Activated CD4-positive, alpha-beta T cell treated with anti-CD3 and anti-CD28 coated beads for 36 hours (primary cell): ENCODE measurements around the gene CABP7. TPM values are rescaled to one million over a fixed set of nuclear protein-coding genes. Genes with fewer than 3 reads are reported as not detected.

Source experiments
- ATAC-seq: fragments of 200-7000 bp; cut with Tn5 transposase; one replicate; pipeline ENCODE4 v1.10.0; 2021; ENCODE audit warnings: mild to moderate bottlenecking, moderate library complexity
- CTCF ChIA-PET: fragments of 350-600 bp; sonication (Branson Sonifier 250); formaldehyde crosslinking; loops from one replicate; lab custom pipeline; 2021; ENCODE audit warnings: antibody characterized with exemption; lab: Charles Lee
- POLR2A ChIA-PET: fragments of 350-600 bp; sonication (Branson Sonifier 250); formaldehyde crosslinking; loops from one replicate; lab custom pipeline; 2021; ENCODE audit warnings: antibody characterized with exemption, inconsistent platforms; lab: Charles Lee
- DNase-seq: peaks from one replicate; pipeline ENCODE4 v3.0.0-alpha.2; 2020
- H3K27ac Mint-ChIP-seq: one replicate; pipeline ENCODE4 v1.8.0; 2021; ENCODE audit warnings: mixed read lengths
- H3K27me3 Mint-ChIP-seq: one replicate; pipeline ENCODE4 v1.8.0; 2021; ENCODE audit warnings: mixed read lengths
- H3K36me3 Mint-ChIP-seq: one replicate; pipeline ENCODE4 v1.8.0; 2021; ENCODE audit warnings: low read depth, mixed read lengths
- H3K4me1 Mint-ChIP-seq: one replicate; pipeline ENCODE4 v1.8.0; 2021; ENCODE audit warnings: mixed read lengths
- H3K4me3 Mint-ChIP-seq: one replicate; pipeline ENCODE4 v1.8.0; 2021; ENCODE audit warnings: mild to moderate bottlenecking, moderate library complexity, mixed read lengths
- H3K9me3 Mint-ChIP-seq: one replicate; pipeline ENCODE4 v1.8.0; 2021; ENCODE audit warnings: low read depth, mixed read lengths
- intact Hi-C, 2 experiments: fragments of 100-400 bp; cut with DNase I in 1 of 2; cut with micrococcal nuclease in 1 of 2; formaldehyde crosslinking; loops; one replicate each; pipeline versions ENCODE4 v1.14.2 to v1.15.1; 2022 to 2024; cut with DNase I, micrococcal nuclease
- total RNA-seq, 2 experiments: library from RNA; stranded (reverse); gene quantifications; one replicate each; pipeline ENCODE4 v1.2.3, GENCODE V29; 2021

The CABP7 gene
- total RNA-seq, 2 experiments from 2014 or later = not detected

DNA sequence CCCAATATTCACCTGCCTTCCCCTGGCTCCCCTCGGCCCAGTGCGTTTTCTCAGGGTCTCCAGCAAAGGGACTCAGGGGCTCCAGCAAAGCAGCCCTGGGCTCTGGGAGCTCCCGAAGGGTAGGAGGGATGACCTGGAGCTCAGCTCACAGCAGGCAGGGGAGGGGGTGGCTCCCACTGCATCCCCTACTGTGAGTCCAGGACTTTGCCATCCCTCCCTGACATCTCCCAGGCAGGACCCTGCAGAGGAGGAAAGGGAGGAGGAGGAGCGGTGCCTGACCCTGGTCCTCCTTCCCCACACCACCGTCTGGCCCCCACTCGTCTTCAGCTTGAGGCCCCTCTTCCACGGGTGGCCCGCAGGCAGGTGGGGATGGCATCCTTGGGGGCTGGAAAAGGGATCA is 5.0 kb downstream of the CABP7 start:
- no peaks in the 10 kb centered on the region for H3K4me1 Mint-ChIP-seq
- CTCF ChIA-PET = interaction anchor here (0.6 kb wide), 1 partner anchor 250 kb away, joined by 4 read pairs; no protein-coding TSS in a partner anchor
- POLR2A ChIA-PET = no interaction called here

DNA sequence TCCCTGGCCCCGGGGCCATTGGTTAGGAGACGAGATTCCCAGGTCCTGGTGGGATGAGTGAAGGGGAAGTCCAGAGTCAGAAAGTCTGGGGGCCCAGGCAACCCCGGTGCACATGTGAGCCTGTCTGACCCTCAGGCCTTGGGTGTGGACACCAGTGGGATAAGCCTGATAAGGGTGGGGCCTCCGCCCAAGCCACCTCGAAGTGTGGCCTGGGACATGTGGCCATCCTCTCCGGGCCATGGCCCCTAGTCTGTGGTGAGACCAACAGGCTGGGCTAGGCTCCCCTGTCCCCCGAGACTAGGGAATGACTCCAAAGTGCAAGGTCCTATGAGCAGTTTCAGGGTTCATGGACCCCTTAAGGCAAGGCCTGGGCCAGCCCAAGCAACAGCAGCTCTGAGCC is 6.3 kb downstream of the CABP7 start:
- no peaks in the 10 kb centered on the region for H3K9me3 Mint-ChIP-seq
- H3K4me1 Mint-ChIP-seq = no peaks in the 10 kb centered on the region
- H3K36me3 Mint-ChIP-seq = no peaks in the 10 kb centered on the region
- POLR2A ChIA-PET = no interaction called here
- ATAC-seq (no peak), DNase-seq (no peak)
- peaks cover 5% of the 10 kb centered on the region for H3K27me3 Mint-ChIP-seq
- no peak overlapping the region for H3K27ac Mint-ChIP-seq
- intact Hi-C loops = loop anchor here (10.0 kb wide), 2 partner anchors 279 to 359 kb away; partner anchors contain the start of gene HORMAD2 (in 1 of the 2)
- CTCF ChIA-PET = no interaction called here
- no peak overlapping the region for H3K4me3 Mint-ChIP-seq

More for the DNA sequence above, 5.0 kb downstream of the CABP7 start:
- intact Hi-C loops = loop anchor here (10.0 kb wide), 2 partner anchors 280 to 360 kb away; partner anchors contain the start of gene HORMAD2 (in 1 of the 2)
- H3K27ac Mint-ChIP-seq = no peak overlapping the region
- ATAC-seq (no peak), DNase-seq (no peak)
- H3K27me3 Mint-ChIP-seq = peaks cover 5% of the 10 kb centered on the region
- no peaks in the 10 kb centered on the region for H3K36me3 Mint-ChIP-seq
- H3K4me3 Mint-ChIP-seq = no peak overlapping the region
- no peaks in the 10 kb centered on the region for H3K9me3 Mint-ChIP-seq

DNA sequence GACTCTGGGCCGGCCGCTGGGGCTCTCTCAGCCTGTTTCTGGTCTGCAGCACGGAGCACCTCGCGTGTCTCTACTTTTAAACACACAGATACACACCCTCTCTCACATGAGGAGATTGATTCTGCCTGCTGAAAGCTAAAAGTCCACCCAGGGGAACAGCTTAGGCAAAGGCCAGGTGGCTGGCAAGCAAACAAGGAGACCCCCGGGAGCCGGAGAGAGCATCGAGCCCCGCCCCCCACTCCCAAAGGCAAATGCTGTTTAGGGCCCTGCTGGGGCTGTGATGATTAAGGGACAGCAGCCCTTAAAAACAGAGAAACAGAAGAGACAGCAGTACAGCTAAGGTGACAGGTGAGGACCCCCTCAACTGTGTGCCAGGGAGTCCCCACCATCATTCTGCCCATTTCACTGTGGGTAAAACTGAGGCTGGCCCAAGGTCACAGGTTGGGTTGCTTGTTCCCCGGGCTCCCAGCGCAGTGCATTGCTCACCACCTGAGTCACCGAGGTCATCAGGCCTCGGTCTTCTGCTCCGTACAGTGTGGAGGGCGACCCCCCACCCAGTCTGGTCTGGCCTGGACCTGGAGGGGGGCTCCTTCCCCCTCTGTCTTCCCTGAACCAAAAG is 6.8 kb downstream of the CABP7 start:
- ChIA-PET POLR2A (no interaction called here), CTCF (no interaction called here)
- H3K4me3 Mint-ChIP-seq = no peak overlapping the region
- H3K36me3 Mint-ChIP-seq = no peaks in the 10 kb centered on the region
- no peaks in the 10 kb centered on the region for H3K4me1 Mint-ChIP-seq
- no peak for ATAC-seq
- H3K9me3 Mint-ChIP-seq = no peaks in the 10 kb centered on the region
- intact Hi-C loops = loop anchor here (10.0 kb wide), 2 partner anchors 278 to 358 kb away; partner anchors contain the start of gene HORMAD2 (in 1 of the 2)
- H3K27ac Mint-ChIP-seq = no peak overlapping the region
- no peak for DNase-seq
- peaks cover under 1% of the 10 kb centered on the region for H3K27me3 Mint-ChIP-seq

DNA sequence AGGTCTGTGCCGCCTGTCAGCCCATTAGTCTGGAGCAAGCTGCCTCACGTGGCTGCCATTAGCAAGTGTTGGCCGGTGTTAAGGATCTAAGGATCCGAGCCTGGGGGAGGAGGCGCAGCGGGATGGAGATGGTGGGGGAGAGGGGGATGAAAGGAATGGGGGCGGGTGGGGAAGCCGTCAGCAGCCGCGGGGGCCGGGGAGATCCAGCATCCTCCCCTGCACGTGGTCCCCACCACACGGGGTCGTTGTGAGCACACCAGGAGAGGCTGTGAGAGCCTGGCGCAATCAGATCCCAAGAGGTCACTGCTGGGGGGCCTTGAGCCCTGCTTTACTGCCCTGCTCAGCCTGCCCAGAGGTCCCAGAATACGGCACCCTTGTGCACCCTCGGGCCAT is 7.3 kb downstream of the CABP7 start:
- no peaks in the 10 kb centered on the region for H3K4me1 Mint-ChIP-seq
- intact Hi-C loops = loop anchor here (10.0 kb wide), 2 partner anchors 278 to 358 kb away; partner anchors contain the start of gene HORMAD2 (in 1 of the 2)
- CTCF ChIA-PET = no interaction called here
- H3K27me3 Mint-ChIP-seq = no peaks in the 10 kb centered on the region
- no peaks in the 10 kb centered on the region for H3K36me3 Mint-ChIP-seq
- DNase-seq (peak; percentile 54), ATAC-seq (peak; percentile 44)
- H3K4me3 Mint-ChIP-seq = no peak overlapping the region
- H3K27ac Mint-ChIP-seq = no peak overlapping the region
- POLR2A ChIA-PET = no interaction called here
- H3K9me3 Mint-ChIP-seq = no peaks in the 10 kb centered on the region

DNA sequence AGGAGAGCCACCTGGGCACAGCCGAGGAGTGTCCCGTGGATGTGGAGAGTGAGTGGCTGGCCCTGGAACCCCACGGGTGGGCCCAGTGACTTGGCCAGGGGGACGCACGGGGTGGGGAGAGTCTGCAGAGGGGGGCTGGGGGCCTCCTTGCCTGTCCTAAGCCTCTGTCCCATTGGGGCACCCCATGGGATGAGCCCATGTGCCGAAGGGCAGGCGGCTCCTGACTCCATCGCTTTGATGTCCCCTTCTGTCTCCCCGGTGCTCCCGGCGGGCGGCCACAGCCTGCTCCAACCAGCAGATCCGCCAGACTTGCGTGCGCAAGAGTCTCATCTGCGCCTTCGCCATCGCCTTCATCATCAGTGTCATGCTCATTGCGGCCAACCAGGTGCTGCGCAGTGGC is 9.4 kb downstream of the CABP7 start:
- Mint-ChIP-seq H3K9me3 (no peaks in the 10 kb centered on the region), H3K27ac (no peak overlapping the region), H3K27me3 (no peaks in the 10 kb centered on the region), H3K4me1 (no peaks in the 10 kb centered on the region), H3K36me3 (no peaks in the 10 kb centered on the region), H3K4me3 (no peak overlapping the region)
- ChIA-PET CTCF (no interaction called here), POLR2A (no interaction called here)
- ATAC-seq (no peak), DNase-seq (no peak)
- intact Hi-C loops = loop anchor here (10.0 kb wide), 2 partner anchors 276 to 356 kb away; partner anchors contain the start of gene HORMAD2 (in 1 of the 2)

DNA sequence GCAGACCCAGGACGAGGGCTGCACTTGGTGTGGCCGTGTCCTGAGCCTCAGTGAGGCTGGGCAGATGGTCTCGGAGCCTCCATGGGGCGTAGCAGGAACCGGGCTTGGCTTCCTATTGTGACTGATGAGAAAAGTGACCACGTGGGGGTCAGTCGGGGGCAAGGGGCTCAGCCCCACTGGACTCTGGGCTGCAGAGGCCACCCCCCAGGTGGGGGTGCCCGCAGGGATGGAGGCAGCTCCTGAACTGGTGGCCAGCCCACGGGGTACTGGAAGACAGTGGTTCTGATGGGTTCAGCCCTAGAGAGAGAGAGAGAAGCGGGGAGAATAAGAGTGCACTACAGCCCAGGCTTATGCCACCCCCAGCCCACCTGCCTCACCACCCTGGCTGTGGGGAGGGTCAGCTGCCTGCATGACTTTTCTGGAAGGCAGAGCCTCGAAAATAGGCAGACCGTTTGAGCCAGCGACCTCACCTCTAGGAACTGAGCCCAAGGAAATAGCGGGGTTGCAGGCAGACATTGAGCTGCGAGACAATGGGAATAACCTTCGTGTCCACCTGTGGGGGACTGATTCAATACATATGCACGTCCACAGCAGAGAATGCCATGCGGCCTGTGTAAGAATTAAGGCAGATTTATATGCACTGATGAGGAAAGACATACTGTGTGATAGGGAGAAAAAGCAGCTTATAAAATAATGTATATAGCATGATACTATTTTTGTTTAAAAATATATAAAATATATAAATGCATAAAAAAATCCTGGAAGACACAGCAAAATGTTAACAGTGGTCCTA is 11.5 kb downstream of the CABP7 start:
- intact Hi-C loops = no loop called here
- H3K9me3 Mint-ChIP-seq = no peaks in the 10 kb centered on the region
- no peak overlapping the region for H3K4me3 Mint-ChIP-seq
- no peaks in the 10 kb centered on the region for H3K27me3 Mint-ChIP-seq
- DNase-seq (no peak), ATAC-seq (no peak)
- POLR2A ChIA-PET = no interaction called here
- no peak overlapping the region for H3K27ac Mint-ChIP-seq
- no peaks in the 10 kb centered on the region for H3K36me3 Mint-ChIP-seq
- CTCF ChIA-PET = interaction anchor here (0.6 to 1.0 kb wide), 2 partner anchors 17 to 75 kb away, joined by 3 read pairs; no protein-coding TSS in a partner anchor
- H3K4me1 Mint-ChIP-seq = no peaks in the 10 kb centered on the region

GRCh38 chr22:29732883-29733282 is 13.1 kb downstream of the CABP7 start:
- no peak overlapping the region for H3K27ac Mint-ChIP-seq
- POLR2A ChIA-PET = no interaction called here

GRCh38 chr22:29733362-29734201 is 13.8 kb downstream of the CABP7 start:
- POLR2A ChIA-PET = no interaction called here

More at GRCh38 chr22:29732883-29733282, 13.1 kb downstream of the CABP7 start:
- intact Hi-C loops = no loop called here
- ATAC-seq = no peak
- Mint-ChIP-seq H3K4me1 (no peaks in the 10 kb centered on the region), H3K27me3 (no peaks in the 10 kb centered on the region), H3K36me3 (no peaks in the 10 kb centered on the region), H3K9me3 (no peaks in the 10 kb centered on the region), H3K4me3 (no peak overlapping the region)
- no peak for DNase-seq
- CTCF ChIA-PET = interaction anchor here (1.0 kb wide), 1 partner anchor 270 kb away, joined by 3 read pairs; no protein-coding TSS in a partner anchor

DNA sequence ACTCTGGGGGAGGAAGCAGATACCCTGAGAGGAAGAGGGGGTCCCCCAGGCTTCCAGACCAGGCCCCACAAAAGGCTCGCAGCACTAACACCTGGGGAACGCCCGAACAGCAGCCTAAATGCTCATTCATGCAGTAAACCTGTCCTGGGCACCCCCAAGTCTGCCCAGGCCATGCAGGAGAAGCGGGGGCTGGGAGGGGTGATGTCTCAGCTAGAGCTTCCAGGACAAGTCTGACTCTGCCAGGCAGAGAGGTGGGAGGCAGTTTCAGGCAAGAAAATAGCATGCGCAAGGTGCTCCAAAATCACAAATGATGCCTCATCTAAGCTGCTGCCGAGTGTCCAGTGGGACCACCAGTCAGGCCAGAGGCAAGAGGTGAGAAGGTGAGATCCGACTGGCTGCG is 14.6 kb downstream of the CABP7 start:
- ATAC-seq (no peak), DNase-seq (no peak)
- ChIA-PET CTCF (interaction anchor here (0.7 kb wide), 1 partner anchor 272 kb away, joined by 3 read pairs; no protein-coding TSS in a partner anchor), POLR2A (no interaction called here)
- H3K9me3 Mint-ChIP-seq = no peaks in the 10 kb centered on the region
- no peak overlapping the region for H3K4me3 Mint-ChIP-seq
- H3K4me1 Mint-ChIP-seq = no peaks in the 10 kb centered on the region
- H3K27me3 Mint-ChIP-seq = no peaks in the 10 kb centered on the region
- H3K27ac Mint-ChIP-seq = no peak overlapping the region
- intact Hi-C loops = no loop called here
- H3K36me3 Mint-ChIP-seq = no peaks in the 10 kb centered on the region

More at GRCh38 chr22:29733362-29734201, 13.8 kb downstream of the CABP7 start:
- Mint-ChIP-seq H3K4me3 (no peak overlapping the region), H3K27me3 (no peaks in the 10 kb centered on the region), H3K4me1 (no peaks in the 10 kb centered on the region), H3K36me3 (no peaks in the 10 kb centered on the region), H3K9me3 (no peaks in the 10 kb centered on the region), H3K27ac (no peak overlapping the region)
- DNase-seq = no peak
- CTCF ChIA-PET = interaction anchor here (0.7 to 1.0 kb wide), 2 partner anchors 269 to 273 kb away, joined by 3 read pairs; no protein-coding TSS in a partner anchor
- ATAC-seq = no peak
- intact Hi-C loops = no loop called here

DNA sequence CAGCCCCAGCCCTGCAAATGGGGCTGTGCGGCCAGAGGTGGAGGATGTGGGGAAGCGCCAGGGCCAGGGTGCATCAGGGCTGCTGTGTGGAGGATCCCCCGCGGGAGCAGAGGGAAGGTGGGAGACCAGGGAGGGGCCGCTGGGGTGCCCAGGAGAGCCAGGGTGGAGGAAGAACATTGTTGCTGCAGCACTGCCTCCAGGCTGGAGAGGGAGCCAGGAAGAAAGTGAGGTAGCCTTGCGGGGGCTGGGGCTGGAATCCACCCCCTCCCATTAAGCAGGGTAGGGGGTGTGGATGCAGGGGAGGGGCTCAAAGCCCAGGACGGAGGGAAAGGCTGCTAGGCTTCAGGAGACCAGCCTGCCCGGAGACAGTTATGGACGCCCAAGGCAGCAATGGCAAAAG is 15.0 kb downstream of the CABP7 start:
- H3K4me1 Mint-ChIP-seq = no peaks in the 10 kb centered on the region
- ATAC-seq = no peak
- DNase-seq = no peak
- no peak overlapping the region for H3K4me3 Mint-ChIP-seq
- no peaks in the 10 kb centered on the region for H3K36me3 Mint-ChIP-seq
- intact Hi-C loops = no loop called here
- no peaks in the 10 kb centered on the region for H3K9me3 Mint-ChIP-seq
- ChIA-PET POLR2A (no interaction called here), CTCF (no interaction called here)
- H3K27ac Mint-ChIP-seq = no peak overlapping the region
- H3K27me3 Mint-ChIP-seq = no peaks in the 10 kb centered on the region

DNA sequence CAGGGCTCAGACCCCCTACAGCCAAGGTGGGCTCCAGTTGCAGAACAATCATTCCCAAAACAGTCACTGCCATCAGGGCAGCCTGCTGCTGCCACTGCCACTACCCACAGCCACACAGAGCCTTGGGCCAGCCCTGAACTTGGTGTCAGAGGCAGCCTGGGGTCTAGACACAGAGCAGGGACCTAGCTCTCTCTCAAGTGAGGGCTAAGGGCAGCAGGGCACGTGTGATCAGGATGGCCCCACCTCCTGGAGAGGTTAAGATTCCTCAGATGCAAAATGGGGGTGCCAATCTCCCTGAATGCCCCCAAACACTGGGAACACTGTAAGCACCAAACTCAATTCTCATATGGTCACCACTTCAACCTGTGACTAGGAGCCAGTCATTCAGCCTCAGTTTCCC is 15.6 kb downstream of the CABP7 start:
- intact Hi-C loops = no loop called here
- no peaks in the 10 kb centered on the region for H3K9me3 Mint-ChIP-seq
- ChIA-PET POLR2A (no interaction called here), CTCF (no interaction called here)
- H3K27ac Mint-ChIP-seq = no peak overlapping the region
- no peaks in the 10 kb centered on the region for H3K27me3 Mint-ChIP-seq
- DNase-seq (no peak), ATAC-seq (no peak)
- H3K4me3 Mint-ChIP-seq = no peak overlapping the region
- H3K36me3 Mint-ChIP-seq = no peaks in the 10 kb centered on the region
- no peaks in the 10 kb centered on the region for H3K4me1 Mint-ChIP-seq
